GM18508 (cell line): ENCODE data around the gene TXK.
A peak's percentile ranks its signal among the peaks of the same experiment; 100 is the strongest.
"Not testable (repeated sequence)": the region's sequence is repeated elsewhere in the genome, so short reads cannot be mapped to it uniquely, and the experiment has no call there.

Source experiments
- ATAC-seq: cut with Tn5 transposase; IDR thresholded peaks from one replicate; pipeline ENCODE4 v1.9.1; 2021; ENCODE audit warnings: moderate number of reproducible peaks; ENCODE audit not compliant: insufficient read depth, unreplicated experiment

The TXK gene

DNA sequence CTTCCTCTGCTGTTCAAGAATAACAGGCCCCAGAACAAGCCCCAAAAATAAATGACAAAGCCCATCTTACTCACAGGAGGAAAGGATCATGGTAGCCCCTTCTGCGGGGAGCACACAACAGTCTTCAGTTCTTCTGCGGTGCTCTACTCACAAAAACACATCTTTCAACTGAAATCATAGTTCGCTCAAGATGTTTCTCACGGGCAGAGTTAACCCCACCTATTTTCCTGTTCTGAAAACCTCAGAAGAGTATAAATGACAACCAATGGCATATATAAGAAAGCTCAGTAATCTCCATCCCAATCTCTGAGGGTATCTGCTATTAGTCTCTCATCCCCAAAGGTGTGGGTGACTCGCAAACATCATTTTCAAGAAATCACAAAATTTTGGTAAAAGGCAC lies at the start of gene TXK:
Gene TXK (minus strand): TSS at position 170 of the 400 bp plus-strand sequence. CDS start 80 bp downstream, at position 90.
- no peak for ATAC-seq

DNA sequence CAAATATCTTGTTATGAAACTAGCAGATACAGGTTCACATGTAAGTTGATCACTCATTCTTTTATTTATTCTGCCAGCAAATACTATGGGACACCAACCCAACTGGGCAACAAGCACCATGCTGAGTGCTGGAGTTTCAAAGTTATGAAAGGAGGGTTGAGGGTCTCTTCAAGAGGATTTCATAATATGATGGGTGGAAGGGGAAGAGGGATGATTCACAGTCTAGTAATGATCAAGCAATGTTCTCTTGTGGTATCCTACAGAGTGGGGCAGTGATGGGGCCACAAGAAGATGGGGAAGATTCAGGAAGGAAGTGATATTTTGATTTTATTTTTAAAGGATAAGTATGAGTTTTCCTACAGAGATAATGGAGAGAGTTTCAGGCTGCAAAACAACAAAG lies 46.2 kb upstream of the TXK start:
- ATAC-seq, result no peak

DNA sequence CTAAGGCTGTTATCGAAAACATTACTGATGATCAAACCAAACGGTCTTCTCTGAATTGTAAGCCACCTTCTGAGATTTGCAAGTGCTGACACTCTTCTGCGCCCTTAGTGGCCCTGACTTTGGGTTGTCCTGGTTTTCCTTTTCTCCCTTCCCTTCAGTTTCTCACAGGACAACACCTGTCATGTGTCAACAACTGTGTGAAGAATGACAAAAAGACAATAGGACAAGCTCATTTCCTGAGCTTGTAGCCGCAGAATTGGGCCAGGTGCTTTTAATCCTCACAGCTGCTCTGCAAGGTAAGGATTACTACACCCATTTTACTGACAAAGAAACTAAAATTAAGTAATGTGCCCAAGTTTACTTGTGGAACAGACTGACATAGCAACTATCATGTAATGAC lies 44.9 kb upstream of the TXK start:
- ATAC-seq, result no peak

DNA sequence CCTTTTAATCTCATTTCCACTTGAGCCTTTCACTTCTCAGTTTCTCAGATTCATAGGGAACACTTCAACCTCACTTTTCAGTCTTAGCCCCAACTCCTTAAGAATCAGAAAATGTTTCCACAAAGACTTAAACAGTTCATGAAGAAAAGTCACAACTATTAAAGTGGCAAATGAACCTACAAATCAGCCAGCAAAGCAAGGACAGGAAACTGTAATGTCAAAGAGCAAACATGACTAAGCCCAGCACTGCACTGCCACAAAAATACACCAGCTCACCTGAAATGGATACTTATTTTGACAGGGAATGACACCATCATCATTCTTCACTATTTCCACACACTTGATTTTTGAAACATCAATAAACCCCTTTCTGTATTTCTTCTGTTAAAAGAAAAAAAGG lies 41.8 kb upstream of the TXK start:
- no peak for ATAC-seq

DNA sequence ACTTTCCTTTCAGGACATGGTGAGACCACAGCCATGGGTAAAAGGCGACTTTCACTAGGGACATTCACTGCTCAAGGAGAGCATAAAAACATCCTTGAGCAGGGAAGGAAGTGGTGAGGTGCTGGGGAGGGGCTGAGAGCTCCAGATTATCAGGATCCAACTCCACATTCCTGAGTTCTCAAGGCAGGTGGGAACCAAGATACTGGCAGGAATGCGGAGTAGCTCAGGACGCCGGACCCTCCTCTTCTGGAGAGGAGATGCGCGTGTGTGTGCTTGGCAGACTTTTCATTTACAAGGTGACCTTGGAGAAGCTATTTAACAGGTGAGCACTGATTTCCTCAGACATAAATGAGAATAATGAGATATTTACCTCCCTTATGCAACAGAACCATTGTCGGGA lies 41.3 kb upstream of the TXK start:
- ATAC-seq, result no peak

DNA sequence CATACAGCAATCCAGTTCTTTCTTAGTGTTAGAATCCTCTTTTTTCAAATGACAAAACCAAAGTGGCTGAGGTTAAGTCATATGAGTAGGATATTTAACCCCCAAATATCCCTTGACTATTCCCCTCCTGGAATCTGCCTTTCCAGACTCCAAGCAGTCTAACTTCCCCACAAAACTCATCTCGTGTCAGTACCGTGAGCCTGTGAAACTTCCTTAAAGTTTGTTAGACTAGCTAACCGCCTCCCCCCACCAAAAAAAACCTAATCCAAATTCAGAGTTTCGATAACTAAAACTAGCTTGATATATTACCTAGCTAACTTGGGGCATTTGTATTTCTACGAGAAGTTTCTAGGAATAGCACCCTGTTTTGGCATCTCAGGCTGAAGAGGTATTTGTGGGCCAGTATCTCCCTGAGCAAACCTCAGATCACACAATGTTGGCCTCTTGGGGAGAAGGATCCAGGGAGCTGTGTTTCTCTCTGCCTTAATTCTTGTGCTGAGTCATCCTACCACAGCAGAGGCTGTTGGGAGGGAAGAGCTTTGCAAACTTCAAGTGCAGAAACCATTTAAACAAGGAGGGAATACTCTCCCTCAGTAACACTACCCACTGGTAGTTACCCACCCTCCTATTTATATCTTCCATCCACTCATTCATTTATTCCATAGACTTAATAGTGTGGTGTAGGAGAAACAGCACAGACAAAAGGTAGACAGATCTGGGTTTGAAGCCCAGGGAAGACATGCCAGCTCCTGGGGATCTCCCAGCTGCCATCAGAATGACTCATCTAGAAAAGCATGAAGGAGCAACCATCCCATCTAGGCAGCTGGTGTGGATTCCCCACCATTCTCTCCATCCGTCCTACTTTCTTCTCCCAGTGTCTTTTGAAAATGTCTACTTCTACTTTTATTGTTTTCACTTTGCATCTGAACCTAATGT lies 39.3 kb upstream of the TXK start:
- ATAC-seq, result peak; percentile 60

DNA sequence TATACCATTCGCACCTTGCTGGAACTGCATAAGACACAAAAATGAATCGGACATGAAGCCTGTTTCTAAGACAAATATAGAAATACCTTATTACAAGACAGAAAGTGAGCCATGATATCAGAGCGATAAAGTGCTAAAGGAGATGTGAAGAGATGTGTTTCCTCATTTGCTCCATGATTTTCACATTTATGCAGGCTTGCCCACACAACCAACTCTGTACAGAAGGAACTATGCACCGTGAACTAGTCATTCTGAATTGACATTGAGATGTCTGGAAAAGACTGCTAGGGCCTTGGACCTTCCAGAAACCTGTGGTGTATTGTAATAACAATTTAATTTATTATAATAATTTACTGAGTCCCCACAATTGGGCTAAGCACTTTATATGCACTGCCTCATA lies 38.6 kb upstream of the TXK start:
- ATAC-seq, result no peak

DNA sequence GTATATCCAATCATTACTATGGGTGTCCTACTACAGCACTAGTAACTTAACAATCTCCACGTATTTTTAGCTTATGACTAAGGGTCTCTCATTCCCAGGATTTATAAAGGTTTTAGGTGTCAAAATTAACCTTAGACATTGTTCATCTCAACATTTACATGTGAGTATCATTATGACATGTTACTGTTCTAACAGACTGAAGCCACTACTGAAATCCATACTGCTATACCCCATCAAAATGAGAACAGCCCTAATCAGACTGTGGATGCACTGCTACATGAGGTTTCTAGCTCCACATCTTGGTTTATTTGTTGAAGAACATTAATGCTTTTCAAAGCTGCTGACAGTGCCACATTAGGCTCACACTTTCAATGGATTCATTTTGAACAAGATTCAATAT lies 35.6 kb upstream of the TXK start:
- ATAC-seq, result no peak

DNA sequence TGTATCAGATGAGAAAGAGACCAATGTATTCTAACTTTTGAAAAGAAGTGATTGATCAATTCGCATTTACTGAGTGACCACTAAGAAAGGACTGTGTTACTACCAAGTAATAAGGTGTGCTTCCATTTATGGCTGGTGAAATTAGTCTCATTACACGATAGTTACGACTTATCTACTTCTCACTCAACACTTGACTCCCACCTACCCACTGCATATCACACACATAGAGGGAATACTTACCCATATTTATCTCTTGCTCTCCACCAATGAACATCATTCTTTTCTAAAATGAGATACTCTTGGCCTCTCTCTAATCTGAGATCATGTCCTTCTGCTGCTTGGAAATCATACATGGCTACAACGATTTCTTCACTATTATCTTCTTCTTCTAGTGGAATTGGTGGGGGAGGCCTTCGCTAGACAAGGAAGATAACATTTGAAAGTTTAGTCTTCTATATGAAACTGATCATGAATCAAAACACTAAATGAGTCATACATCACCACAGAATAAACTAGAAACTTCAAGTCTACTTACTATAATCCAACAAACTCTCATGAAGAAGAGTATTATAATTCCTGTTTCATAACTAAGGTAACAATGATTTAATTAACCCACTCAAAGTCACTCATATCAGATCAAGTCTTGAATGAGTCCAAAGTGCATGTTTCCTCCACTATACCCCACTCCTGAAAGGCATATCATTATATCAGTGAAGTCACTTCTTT lies 33.7 kb upstream of the TXK start:
- ATAC-seq, result no peak

DNA sequence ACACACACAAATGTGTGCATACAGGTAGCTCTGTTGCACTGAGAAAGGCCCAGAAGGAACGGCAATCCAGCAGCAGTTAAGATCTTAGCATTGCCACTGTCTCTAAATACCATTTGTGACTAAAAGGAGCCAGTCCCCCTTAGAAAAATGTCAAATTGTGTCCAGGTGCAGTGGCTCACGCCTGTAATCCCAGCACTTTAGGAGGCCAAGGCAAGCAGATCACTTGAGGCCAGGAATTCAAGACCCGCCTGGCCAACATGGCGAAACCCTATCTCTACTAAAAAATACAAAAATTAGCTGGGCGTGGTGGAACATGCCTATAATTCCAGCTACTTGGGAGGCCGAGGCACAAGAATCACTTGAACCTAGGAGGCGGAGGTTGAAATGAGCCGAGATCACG lies 30.5 kb upstream of the TXK start:
- ATAC-seq, result not testable (repeated sequence)

DNA sequence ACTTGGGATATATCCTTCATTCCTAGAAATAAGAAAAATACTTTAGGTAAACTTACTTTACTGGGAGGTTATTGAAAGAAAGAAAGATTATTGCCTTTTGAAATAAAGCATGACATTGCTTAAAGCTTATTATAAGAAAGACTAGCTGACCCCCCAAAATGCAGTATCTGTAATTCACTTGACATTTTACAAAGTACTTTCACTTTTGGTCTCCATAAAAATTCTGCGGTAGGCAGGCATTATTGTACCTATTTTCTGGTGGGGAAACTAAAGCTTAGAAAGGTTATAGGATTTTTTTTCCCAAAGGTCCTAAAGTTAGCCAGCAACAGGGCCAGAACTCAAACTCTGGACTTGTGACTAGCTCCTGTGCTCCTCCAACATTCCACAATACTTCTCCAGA lies 29.7 kb upstream of the TXK start:
- no peak for ATAC-seq

DNA sequence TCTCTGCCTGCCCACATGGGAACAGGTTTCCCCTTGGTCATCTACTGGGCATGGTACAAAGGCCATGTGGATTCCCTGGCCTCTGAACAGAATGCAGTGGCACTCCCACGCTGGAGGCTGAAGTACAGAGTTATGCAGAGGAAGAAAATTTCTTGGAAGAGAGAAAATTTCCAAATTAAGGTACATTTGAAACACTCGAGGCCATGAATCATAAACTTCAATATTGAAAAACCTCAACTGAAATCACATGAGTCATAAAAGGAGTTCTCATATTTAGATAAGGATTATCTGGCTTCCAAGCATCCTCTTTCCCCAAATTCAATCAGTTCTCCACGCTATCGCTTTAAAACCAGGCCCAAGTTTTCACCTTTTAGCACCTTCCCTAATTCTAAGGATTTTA lies 28.1 kb upstream of the TXK start:
- ATAC-seq, result no peak

DNA sequence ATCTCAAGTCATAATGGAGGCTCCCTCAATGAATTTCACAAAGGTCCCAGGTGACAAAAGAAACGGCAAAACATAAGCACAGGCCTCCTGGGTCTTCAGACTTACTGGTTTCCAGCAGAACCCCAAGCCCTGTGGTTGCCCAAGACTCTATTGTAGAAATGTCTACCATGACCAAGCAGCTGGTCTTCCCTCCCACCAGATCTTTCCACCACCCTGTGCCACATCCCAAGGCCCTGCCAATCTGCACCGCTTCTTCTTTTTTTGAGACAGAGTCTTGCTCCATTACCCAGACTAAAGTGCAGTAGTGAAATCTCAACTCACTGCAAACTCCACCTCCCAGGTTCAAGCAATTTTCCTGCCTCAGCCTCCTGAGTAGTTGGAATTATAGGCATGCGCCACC lies 23.2 kb upstream of the TXK start:
- no peak for ATAC-seq

DNA sequence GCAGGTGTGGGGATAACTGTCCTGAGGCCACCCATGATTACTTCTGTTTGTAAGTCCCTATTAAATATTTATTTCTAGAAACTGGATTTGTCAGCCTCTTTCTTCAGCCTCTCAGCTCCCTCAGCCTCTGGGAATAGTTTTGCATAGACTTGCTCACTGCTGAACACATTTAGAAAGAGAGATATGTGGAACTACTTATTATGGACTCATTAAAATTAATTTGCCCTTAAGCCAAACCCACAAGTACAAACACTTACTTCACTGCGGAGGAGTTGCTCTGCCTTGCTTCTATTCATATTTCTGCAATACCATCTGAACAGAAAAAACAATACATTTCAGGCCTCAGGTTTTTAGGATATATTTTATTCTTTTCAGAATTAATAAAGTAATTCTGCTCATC lies 22.4 kb upstream of the TXK start:
- ATAC-seq, result no peak

DNA sequence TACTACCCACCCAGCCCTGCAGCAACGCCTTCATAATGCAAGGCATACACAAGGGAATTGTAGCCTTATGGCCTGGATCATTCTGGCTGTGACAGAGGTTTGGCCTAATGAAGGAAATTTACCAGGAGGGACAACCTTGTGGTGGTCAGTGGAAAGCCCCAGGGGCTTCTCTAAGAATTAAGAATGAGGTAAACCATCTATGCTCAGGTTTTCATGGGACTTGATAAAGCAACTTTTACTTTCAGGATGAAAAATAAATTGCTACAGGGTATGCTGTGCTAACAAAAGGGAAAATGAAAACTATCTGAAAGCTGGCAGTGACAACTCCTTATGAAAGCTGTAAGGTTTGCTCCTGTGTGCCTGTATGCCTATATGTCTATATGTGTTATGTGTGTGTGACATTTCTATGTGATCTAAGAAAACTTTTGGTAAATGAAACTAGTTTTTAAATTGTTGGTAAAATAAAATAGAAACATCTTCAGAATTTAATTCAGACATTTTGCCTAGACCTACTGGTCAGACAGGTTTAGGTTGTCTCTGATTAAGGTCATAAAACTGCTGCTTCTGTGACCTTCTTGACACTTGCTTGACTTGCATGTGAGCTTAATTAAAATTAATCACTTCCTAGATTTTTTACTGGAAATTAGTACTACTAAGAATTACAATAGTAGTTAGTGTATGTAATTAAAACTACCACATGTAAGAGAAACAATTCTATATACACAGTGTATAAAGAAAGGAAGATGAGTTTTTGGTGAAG lies 19.9 kb upstream of the TXK start:
- ATAC-seq, result peak; percentile 59

DNA sequence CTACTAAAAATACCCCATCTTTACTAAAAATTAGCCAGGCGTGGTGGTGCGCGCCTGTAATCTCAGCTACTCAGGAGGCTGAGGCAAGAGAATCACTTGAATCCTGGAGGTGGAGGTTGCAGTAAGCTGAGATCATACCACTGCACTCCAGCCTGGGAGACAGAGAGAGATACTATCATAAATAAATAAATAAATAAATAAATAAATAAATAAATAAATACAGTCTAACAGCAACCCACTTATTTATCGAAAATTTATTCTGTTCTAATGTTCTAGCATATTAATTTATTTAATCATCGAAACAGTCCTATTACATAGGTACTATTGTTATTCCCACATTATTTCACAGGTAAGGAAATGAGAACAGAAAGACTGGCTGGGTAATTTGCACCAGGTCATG lies 18.2 kb upstream of the TXK start:
- ATAC-seq, result no peak

DNA sequence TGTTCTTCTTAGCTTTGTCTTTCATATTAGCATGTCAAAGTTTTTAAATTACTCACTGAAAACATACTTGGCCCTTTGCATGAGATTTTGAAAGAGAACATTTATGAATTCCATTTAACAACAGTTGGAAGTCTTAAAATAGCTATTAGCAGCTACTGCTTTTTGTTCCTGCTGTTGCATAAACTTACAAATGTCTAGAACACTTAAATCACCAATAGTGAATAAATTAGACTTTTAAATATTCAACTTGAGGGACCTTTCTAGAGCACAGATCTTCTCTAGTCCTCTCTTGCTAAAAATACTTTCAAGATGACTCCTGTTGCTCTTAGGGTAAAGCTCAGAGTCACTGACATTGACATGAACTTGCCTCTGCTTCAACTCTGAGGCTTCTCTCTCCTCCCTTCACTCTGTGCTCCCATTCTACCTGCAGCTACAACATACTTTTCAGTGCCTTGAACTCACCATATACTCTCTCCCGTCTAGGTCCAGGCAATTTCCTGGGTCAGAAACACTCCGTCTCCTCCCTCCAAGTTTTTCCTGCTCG lies 15.8 kb upstream of the TXK start:
- no peak for ATAC-seq

DNA sequence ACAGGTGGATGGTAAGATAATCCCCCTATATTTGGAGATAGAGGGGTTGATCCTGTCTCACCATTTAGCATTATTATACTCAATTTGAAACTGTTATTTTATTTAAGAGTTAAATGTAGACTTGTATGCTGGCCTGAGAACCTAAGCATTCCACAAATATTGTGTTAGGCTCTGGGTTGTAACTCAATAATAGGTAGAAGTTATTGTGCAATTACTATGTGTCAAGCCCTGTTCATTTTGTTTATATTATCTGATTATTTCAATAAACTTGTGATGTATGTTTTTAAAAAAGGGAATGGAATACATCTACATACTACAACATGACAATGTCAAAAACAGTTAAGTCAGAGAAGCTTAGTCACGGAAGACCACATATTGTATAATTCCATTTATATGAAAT lies 13.6 kb upstream of the TXK start:
- no peak for ATAC-seq

DNA sequence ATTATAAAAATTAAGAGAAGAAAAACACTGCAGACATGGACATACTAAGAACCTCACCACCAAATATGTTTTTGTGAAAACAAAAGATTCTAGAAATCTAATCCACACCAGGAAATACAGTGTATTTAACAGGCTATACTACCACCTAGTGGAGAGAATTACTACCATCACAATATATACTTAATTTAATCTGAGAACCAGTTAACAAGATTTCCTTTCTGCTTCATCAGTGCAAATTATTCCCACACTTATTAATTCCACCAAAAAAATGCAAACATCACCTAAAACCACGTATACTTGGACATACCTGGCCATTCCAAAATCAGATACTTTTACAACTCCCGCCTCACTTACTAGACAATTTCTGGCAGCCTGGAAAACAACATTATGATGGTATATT lies 7.0 kb upstream of the TXK start:
- no peak for ATAC-seq

DNA sequence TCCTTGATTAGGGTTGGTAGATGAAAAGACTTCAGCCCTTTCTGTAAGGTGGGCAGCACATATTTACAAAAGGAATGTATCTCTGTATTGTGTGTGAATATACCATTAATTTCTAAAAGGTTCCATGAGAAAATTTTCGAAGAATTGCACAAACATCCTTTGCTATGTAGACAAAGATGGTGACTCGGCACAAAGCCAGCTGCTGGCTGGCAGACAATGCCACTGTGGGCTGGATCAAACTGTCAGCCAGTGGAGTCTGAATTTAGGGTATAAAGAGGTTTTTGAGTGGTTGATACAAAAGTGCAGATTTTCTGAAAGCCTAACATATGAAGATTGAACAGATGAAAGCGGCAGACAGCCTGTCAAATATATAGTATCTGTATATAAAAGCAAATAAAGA lies 5.6 kb upstream of the TXK start:
- no peak for ATAC-seq

DNA sequence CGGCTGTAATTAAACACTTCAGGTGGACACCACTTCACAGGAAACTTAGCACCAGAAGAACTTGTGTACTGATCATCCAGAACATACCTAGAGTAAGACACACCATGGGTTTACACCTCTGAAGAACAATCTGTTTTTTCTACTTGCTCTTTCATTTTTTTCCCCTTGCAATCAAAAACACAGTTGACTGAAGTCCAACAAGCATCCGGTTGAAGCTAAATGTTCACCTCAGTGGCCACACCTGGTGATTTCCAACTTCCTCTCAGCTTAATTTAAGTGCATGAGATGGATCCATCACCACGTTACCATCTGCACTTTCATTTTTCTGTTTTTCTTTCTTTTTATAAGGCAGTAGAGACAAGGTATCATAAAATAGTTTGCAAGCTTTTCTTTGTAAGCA lies 4.9 kb upstream of the TXK start:
- peak; percentile 81 for ATAC-seq
